ENCODE results near the gene SLC25A19. TPM values are rescaled to one million over a fixed set of nuclear protein-coding genes. Genes with fewer than 3 reads are reported as not detected.

SLC25A19 gene
- total RNA-seq = 12.5 TPM
- long read RNA-seq, transcript SLC25A19-210 (8 exons, 1,554 nt) = minor isoform, 9 of 38 reads
- long read RNA-seq, transcript SLC25A19-204 (8 exons, 1,587 nt) = major isoform, 11 of 38 reads
- long read RNA-seq, partial matches to known transcripts = 4 of 38 reads
- long read RNA-seq, other reads (novel, unspliced or antisense) = 10 of 38 reads

DNA sequence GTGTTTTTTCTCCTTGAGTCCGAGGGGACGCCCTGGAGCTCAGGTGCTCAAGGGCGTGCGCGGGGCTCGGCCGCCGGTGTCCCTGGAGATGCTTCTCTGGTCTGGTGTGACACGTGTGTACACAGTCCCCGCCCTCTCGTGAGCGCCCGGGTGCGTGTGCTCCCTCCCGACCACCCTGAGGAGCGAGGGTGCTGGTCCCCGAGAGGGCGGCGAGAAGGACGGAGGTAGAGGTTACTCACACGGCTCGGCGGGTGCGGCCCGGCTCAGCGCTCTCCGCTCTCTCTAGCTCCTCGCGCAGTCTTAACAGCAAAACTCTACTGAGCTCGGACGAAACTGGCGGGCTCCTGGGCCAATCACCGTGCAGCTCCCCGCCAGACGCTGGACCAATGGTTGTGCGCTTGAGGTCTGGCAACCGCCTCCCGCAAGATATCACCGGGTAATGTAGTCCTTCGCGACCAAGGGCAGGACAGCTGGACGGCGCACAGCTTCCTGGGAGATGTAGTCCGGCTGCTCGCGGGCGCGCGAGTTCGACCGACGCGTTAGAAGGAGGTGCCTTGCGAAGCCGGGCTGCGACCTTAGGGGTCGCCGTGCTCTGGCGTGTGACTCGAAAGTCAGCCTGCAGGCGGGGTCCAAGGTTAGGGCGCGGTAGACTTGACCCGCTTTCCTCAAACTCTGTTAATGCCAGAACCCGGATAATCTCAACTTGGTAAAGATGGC is at the start of gene SLC25A19:
SLC25A19 (minus strand) TSS at position 319 of the 717 bp plus-strand sequence. CDS start 2,669 bp downstream, outside the sequence.
- DNase-seq (peak; percentile 99), ATAC-seq (ENCODE audit: poor library complexity) (peak; percentile 98)
- intact Hi-C loops (cut with DNase I) = no loop called here

DNA sequence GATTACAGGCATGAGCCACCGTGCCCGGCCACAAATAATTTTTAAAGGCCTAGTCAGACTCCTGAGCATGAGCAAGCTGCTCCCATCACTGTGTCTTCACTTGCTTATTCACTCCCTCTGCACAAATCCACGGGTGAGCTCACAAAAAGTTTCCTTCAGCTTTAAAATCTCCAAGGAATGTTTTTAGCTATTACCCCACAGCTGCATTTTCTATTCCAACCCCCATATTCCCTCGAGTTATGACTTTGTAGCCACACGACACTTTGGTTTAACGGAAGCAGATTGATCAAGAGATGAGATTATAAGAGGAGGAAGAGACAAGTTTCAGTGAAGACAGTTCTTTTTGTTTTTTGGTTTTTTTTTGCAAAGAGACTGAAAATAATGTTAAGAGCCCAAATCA is 49.1 kb upstream of the SLC25A19 start:
- intact Hi-C loops (cut with DNase I) = no loop called here
- DNase-seq (no peak), ATAC-seq (ENCODE audit: poor library complexity) (no peak)

- ATAC-seq (ENCODE audit: poor library complexity) = no peak
Measured at GRCh38 chr17:75335315-75335714, 46.1 kb upstream of the SLC25A19 start.

DNA sequence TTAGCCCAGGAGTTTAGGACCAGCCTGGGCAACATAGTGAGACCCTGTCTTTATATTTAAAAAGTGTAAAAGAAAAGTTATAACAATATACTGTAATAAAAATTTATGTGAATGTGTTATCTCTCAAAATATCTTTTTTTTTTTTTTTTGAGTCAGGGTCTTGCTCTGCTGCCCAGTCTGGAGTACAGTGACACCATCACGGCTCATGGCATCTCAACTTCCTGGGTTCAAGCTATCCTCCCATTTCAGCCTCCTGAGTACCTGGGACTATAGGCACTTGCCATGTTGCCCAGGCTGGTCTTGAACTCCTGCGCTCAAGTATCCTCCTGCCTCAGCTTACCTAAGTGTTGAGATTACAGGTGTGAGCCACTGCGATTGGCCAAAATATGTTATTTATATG is 45.5 kb upstream of the SLC25A19 start:
- intact Hi-C loops (cut with DNase I) = no loop called here
- DNase-seq (no peak), ATAC-seq (ENCODE audit: poor library complexity) (no peak)

More at GRCh38 chr17:75335315-75335714, 46.1 kb upstream of the SLC25A19 start:
- intact Hi-C loops (cut with DNase I) = no loop called here
- no peak for DNase-seq

GRCh38 chr17:75331671-75332070 is 42.4 kb upstream of the SLC25A19 start:
- DNase-seq (no peak), ATAC-seq (ENCODE audit: poor library complexity) (no peak)

GRCh38 chr17:75327757-75328156 is 38.5 kb upstream of the SLC25A19 start:
- intact Hi-C loops (cut with DNase I) = loop anchor here (10.0 kb wide), 1 partner anchor 197 kb away; the partner anchor contains the start of gene LLGL2
- ATAC-seq (ENCODE audit: poor library complexity) (no peak), DNase-seq (no peak)

More at GRCh38 chr17:75331671-75332070, 42.4 kb upstream of the SLC25A19 start:
- intact Hi-C loops (cut with DNase I) = no loop called here

- intact Hi-C loops (cut with DNase I) = loop anchor here (10.0 kb wide), 1 partner anchor 198 kb away; the partner anchor contains the start of gene LLGL2
- DNase-seq (no peak), ATAC-seq (ENCODE audit: poor library complexity) (no peak)
Measured at GRCh38 chr17:75326226-75326848, 37.1 kb upstream of the SLC25A19 start.

DNA sequence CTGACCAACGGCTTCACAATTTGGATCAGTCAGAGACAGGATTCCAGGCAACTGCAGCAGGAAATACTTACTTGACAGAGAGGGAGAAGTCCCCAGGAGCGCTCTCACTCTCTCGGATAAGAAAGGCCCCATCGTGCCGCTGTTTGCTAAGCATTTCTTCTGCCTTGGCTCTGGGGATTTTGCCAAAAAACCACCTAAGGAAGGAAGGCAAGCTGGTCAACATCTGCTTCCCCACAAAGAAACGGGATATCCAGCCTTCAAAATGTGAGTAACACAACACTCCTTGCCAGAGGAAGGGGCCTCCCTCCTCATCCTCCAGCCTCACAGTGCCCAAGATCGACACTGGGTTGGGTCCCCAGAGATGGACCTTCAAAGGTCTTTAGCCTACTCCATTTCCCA is 36.6 kb upstream of the SLC25A19 start:
- DNase-seq = no peak
- intact Hi-C loops (cut with DNase I) = loop anchor here (10.0 kb wide), 1 partner anchor 199 kb away; the partner anchor contains the start of gene LLGL2
- ATAC-seq (ENCODE audit: poor library complexity) = peak; percentile 38

- ATAC-seq (ENCODE audit: poor library complexity) = no peak
- intact Hi-C loops (cut with DNase I) = loop anchor here (10.0 kb wide), 1 partner anchor 199 kb away; the partner anchor contains the start of gene LLGL2
- no peak for DNase-seq
Measured at GRCh38 chr17:75325348-75325747, 36.1 kb upstream of the SLC25A19 start.

DNA sequence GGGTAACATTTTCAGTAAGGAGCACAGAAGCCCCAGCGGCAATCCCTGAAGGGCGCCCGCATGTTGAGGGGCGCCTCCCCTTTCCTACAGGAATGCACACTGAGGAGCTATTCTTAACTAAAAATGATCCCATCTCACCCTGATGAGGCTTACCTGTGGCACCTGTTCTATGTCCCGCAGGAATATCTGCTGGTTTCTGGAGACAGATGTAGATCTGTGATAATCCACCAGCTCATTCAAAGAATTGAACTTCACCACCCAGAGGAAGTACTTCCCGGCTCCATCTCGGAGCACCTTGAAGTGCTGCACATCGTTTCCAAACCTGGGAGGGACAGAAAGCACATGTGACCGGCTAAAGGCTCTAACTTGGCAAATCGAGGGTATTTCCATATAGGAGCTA is 32.3 kb upstream of the SLC25A19 start:
- intact Hi-C loops (cut with DNase I) = loop anchor here (10.0 kb wide), 1 partner anchor 203 kb away; the partner anchor contains the start of gene LLGL2
- ATAC-seq (ENCODE audit: poor library complexity) (no peak), DNase-seq (no peak)

DNA sequence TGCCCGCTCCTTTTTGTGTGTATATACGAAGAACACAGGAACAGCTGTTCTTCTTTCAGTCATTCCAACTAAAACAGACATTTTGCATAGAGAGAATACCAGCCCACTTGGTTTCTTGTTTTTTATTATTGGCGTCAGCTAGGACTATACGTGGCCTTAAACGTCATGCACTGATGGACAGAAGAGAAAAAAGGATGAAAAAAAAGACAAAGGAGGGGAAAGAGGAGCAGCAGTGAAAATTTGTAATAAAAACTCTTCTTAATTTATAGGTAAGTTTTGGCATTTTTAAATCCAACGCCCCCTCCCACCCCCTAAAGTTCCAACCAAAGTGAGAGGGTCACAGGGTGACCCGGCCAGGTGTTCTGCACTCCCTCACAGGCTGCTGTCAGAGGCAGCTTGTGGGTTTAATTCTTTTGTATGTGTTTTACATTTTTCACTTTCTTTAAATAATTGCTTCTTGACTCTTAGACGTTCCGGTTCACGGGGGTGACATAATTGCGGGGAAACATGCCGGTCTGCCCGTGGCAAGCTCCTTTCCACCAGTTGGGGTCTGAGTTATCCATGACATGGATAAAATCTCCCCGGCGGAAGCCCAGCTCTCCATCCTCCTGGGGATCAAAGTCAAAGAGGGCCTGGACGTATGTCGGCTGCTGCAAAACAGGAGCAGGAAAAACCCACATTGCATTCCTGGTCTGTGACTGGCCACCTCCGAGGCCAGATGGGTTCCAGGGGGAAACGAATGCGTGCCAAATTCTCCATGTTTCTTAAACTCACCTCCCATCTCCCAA is 30.9 kb upstream of the SLC25A19 start:
- no peak for DNase-seq
- intact Hi-C loops (cut with DNase I) = loop anchor here (10.0 kb wide), 1 partner anchor 205 kb away; the partner anchor contains the start of gene LLGL2
- ATAC-seq (ENCODE audit: poor library complexity) = no peak

GRCh38 chr17:75318615-75319222 is 29.5 kb upstream of the SLC25A19 start:
- no peak for ATAC-seq (ENCODE audit: poor library complexity)
- DNase-seq = no peak
- intact Hi-C loops (cut with DNase I) = no loop called here

DNA sequence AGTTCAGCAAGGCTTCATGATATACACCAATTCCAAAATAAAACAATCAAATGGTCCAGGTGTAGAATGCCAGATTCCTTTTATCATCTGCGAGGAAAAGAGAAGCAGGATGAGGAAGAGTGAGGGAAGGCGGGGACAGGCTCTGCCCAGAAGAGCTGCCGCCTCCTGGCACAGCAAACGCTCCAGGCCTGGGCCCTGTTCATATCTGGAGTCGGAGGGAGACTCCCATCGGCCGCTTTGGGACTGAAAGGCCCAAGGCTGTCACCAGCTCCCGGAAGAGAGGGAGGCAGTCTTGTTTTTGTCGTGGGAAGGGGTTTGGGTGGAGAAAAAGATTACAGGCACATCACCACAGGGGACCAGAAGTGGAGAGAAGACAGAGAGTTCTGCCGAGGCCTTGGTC is 29.0 kb upstream of the SLC25A19 start:
- intact Hi-C loops (cut with DNase I) = no loop called here
- no peak for DNase-seq
- ATAC-seq (ENCODE audit: poor library complexity) = peak; percentile 28

GRCh38 chr17:75317671-75318070 is 28.4 kb upstream of the SLC25A19 start:
- intact Hi-C loops (cut with DNase I) = no loop called here
- no peak for DNase-seq
- ATAC-seq (ENCODE audit: poor library complexity) = no peak

- intact Hi-C loops (cut with DNase I) = no loop called here
- DNase-seq = no peak
- no peak for ATAC-seq (ENCODE audit: poor library complexity)
Measured at GRCh38 chr17:75316253-75316652, 27.0 kb upstream of the SLC25A19 start.

DNA sequence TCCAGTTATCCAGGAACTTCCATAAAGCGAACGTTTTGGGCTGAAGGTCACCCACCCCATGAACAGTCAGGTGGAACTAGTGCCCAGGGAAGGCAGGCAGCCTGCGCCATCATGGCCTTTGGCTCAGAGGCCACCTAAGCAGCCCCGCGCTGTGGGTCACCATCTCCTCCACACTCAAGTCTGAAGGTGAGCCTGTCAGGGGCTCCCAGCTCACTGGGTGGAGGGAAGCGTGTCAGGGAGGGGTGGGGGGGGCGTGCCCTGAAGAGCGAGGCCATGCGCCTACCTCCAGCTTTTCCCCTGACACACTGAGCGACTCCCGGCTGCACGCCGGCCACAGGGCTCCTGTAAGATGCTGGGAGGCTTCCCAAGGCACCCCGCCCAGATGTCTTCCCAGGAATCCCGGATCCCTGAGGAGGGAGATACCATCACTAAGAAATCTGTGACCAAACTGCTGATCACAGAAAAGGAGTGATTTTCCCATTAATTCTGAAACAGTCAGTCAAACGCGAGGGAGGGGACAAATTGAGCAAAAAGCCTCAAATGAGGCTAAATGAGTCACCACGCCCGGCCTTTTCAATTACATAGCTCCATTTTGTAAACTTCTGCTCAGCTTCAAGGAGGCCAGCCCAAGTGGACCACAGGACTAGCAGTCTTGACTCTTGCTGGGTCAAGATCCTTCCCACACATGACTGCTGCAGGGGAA is 26.5 kb upstream of the SLC25A19 start:
- ATAC-seq (ENCODE audit: poor library complexity) (no peak), DNase-seq (no peak)
- intact Hi-C loops (cut with DNase I) = no loop called here

DNA sequence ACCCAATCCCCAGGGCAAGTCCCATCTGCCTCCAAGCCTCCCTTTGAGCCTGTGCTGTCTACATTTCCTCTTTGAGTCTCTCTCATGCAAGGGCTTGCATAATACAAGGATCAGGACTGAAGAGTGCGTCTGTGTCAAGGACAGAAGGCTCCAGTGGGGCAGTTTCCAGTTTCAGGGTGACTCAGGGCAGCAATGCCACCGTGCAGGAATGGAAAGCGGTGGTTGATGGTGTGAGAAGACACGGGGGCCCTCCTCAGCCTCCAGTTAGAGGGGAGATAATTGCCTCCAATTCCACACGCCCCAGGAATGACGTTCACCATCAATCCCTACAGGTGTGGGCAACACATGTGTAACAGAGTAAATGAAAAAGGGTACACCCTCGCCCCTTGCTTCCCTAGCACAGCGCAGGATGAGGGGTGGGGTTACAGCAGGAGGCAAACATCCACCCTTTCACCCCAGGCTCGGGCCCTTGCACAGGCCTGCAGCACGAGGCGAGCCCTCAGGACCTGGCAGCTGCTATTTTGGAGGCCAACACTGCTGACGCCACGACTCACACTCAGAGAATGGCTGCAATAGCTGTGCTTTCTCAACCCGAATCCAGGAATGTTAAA is 24.8 kb upstream of the SLC25A19 start:
- ATAC-seq (ENCODE audit: poor library complexity) (peak; percentile 54), DNase-seq (peak; percentile 58)
- intact Hi-C loops (cut with DNase I) = no loop called here

Data from Right ventricle myocardium superior (tissue), 1 donor.